HepG2 (cell line): ENCODE measurements around the gene RPL35A. TPM values are rescaled to one million over a fixed set of nuclear protein-coding genes. Genes with fewer than 3 reads are reported as not detected.

Experiments used
- ATF7-NPFF ChIP-seq: sonication (generic); formaldehyde crosslinking; IDR thresholded peaks from 2 replicates; pipeline ENCODE4 v1.8.1; 2023; ENCODE audit warnings: mild to moderate bottlenecking, low read depth, missing genetic modification reagents, moderate library complexity
- CCDC6 ChIP-seq: sonication (generic); formaldehyde crosslinking; IDR thresholded peaks from 2 replicates; pipeline ENCODE4 v1.8.1; 2022; ENCODE audit warnings: mild to moderate bottlenecking, missing genetic modification reagents, moderate library complexity
- ELF1 ChIP-seq: sonication (generic); formaldehyde crosslinking; IDR thresholded peaks from 2 replicates; pipeline ENCODE4 v1.4.0; 2020; ENCODE audit warnings: missing genetic modification reagents
- ELF4 ChIP-seq: sonication (generic); formaldehyde crosslinking; IDR thresholded peaks from 2 replicates; pipeline ENCODE4 v1.5.0; 2020; ENCODE audit warnings: missing genetic modification reagents, mild to moderate bottlenecking, moderate library complexity, borderline replicate concordance
- HIVEP1 ChIP-seq: sonication (generic); formaldehyde crosslinking; IDR thresholded peaks from 2 replicates; pipeline ENCODE4 v1.4.0; 2020; ENCODE audit warnings: mild to moderate bottlenecking, missing genetic modification reagents
- IRF2 ChIP-seq: IDR thresholded peaks from 2 replicates; pipeline ENCODE4 v1.6.1; 2018; ENCODE audit warnings: missing genetic modification reagents, missing compliant biosample characterization
- KAT8 ChIP-seq: IDR thresholded peaks from 2 replicates; pipeline ENCODE4 v1.6.1; 2016; ENCODE audit warnings: missing genetic modification reagents, missing compliant biosample characterization
- RAD21 ChIP-seq: fragments of 450-650 bp; formaldehyde crosslinking; IDR thresholded peaks from 2 replicates; pipeline ENCODE4 v1.5.0; 2020; ENCODE audit warnings: mild to moderate bottlenecking
- ZFAT ChIP-seq: sonication (generic); formaldehyde crosslinking; conservative IDR thresholded peaks from 2 replicates; pipeline ENCODE4 v1.8.1; 2023; ENCODE audit warnings: missing genetic modification reagents, inconsistent platforms
- ZFP36 ChIP-seq: fragments of 150-350 bp; IDR thresholded peaks from 2 replicates; pipeline ENCODE4 v1.6.1; 2018; ENCODE audit warnings: borderline replicate concordance, low read length, low read depth; ENCODE audit not compliant: partially characterized antibody
- ZFP82 ChIP-seq: sonication (generic); formaldehyde crosslinking; IDR thresholded peaks from 2 replicates; pipeline ENCODE4 v1.5.1; 2020; ENCODE audit warnings: mild to moderate bottlenecking, missing genetic modification reagents, borderline replicate concordance
- ZNF335 ChIP-seq: sonication (generic); formaldehyde crosslinking; IDR thresholded peaks from 2 replicates; pipeline ENCODE4 v1.4.0; 2020; ENCODE audit warnings: missing genetic modification reagents
- ZNF614 ChIP-seq: IDR thresholded peaks from 2 replicates; pipeline ENCODE4 v1.6.1; 2018; ENCODE audit warnings: missing biosample characterization, missing genetic modification reagents, inconsistent platforms, borderline replicate concordance
- polyA plus RNA-seq, 8 experiments: library from polyadenylated mRNA; depleted of rRNA in 3 of 8; stranded (reverse) in 7 of 8; unstranded in 1 of 8; fragments of >200 nt; fragmentation: Illumina TruSeq in 4 of 8; extraction: Trizol in 4 of 8; gene quantifications; 2 replicates each; pipeline versions ENCODE4 v1.2.1 to v1.2.3, GENCODE V29; 2011 to 2016; ENCODE audit warnings: low read depth in 4 of 8, missing spikeins in 1 of 8, mixed read lengths in 1 of 8; ENCODE audit not compliant: insufficient read depth in 1 of 8
- total RNA-seq, 5 experiments: library from RNA; depleted of rRNA; stranded (reverse); fragments of >200 nt; fragmentation: Illumina TruSeq; extraction: Trizol; gene quantifications; 2 replicates each; pipeline ENCODE4 v1.2.3, GENCODE V29; 2016; ENCODE audit warnings: low read depth in 1 of 5
- TF ChIP-seq, protein P1 (sequence below), 2 experiments: fragments of 450-650 bp in 1 of 2; sonication (generic) in 1 of 2; formaldehyde crosslinking in 1 of 2; IDR thresholded peaks; 2 replicates each; pipeline versions ENCODE4 v1.6.1 to v1.8.0; 2016 to 2022; ENCODE audit warnings: antibody characterized with exemption in 1 of 2, mild to moderate bottlenecking in 1 of 2, missing genetic modification reagents in 1 of 2
- TF ChIP-seq, protein P2 (sequence below): sonication (generic); formaldehyde crosslinking; IDR thresholded peaks from 2 replicates; pipeline ENCODE4 v1.5.0; 2020; ENCODE audit warnings: missing genetic modification reagents
- TF ChIP-seq, protein P3 (sequence below): sonication (generic); formaldehyde crosslinking; IDR thresholded peaks from 2 replicates; pipeline ENCODE4 v1.9.0; 2021; ENCODE audit warnings: missing genetic modification reagents, borderline replicate concordance

Gene RPL35A
- total and polyA plus RNA-seq, 2 of the 13 experiments (the other 11 are each of a cell fraction or from before 2014, with no cell fraction given), result 1,001 to 1,582 TPM

DNA sequence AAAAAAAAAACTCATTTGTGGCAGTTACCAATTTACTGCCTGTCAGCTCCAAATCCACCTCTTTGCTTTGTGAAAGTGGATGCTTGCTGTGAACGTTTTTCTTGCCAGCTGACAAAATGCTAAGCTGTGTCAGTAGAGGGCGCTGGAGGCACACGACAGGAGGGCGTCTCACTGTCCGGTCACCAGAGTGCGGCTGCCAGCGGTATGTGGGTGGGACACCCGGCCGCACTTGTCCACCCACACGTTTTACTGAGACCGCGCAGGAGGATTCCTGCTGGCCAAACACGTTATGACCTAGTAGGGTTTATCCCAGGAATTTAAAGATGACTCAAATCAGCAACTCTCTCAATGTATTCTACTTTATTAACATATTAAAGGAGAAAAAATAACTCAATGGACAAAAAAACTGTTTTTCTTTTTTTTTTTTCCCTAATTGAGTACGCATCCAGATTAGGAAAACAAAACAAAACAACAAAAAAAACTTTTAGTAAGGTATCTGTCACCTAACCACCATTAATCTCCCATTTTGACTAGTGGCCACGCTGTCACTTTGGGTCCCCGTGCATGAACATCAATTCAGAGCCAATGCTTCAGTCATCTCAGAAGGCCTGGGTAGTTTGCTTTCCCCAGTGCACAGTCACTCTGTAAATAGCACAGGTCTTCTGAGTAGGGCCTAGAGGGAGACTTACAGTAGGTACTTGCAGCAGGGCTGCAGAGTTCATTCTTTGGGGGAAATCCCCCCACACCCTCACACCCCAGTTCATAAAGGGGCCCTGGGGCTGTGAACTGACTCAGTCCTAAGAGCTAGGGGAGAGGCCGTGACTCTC lies 43.8 kb upstream of the RPL35A start (continued):
- TF ChIP-seq ATF7-NPFF (CRISPR knock-in tag), result no peak
- no peak for TF ChIP-seq CCDC6 (CRISPR knock-in tag)
- peak; percentile 91 for TF ChIP-seq RAD21 (CRISPR knock-in tag)
- no peak for TF ChIP-seq HIVEP1 (CRISPR knock-in tag)
- TF ChIP-seq ZFP82, result no peak
- TF ChIP-seq, protein P1, sequence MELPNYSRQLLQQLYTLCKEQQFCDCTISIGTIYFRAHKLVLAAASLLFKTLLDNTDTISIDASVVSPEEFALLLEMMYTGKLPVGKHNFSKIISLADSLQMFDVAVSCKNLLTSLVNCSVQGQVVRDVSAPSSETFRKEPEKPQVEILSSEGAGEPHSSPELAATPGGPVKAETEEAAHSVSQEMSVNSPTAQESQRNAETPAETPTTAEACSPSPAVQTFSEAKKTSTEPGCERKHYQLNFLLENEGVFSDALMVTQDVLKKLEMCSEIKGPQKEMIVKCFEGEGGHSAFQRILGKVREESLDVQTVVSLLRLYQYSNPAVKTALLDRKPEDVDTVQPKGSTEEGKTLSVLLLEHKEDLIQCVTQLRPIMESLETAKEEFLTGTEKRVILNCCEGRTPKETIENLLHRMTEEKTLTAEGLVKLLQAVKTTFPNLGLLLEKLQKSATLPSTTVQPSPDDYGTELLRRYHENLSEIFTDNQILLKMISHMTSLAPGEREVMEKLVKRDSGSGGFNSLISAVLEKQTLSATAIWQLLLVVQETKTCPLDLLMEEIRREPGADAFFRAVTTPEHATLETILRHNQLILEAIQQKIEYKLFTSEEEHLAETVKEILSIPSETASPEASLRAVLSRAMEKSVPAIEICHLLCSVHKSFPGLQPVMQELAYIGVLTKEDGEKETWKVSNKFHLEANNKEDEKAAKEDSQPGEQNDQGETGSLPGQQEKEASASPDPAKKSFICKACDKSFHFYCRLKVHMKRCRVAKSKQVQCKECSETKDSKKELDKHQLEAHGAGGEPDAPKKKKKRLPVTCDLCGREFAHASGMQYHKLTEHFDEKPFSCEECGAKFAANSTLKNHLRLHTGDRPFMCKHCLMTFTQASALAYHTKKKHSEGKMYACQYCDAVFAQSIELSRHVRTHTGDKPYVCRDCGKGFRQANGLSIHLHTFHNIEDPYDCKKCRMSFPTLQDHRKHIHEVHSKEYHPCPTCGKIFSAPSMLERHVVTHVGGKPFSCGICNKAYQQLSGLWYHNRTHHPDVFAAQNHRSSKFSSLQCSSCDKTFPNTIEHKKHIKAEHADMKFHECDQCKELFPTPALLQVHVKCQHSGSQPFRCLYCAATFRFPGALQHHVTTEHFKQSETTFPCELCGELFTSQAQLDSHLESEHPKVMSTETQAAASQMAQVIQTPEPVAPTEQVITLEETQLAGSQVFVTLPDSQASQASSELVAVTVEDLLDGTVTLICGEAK (IDR thresholded peaks at IDR 0.05), result no peak
- TF ChIP-seq, protein P1 (CRISPR knock-in tag; IDR thresholded peaks at IDR 0.05), result no peak
- TF ChIP-seq ELF4 (CRISPR knock-in tag), result no peak
- peak; percentile 74 for TF ChIP-seq ZNF335 (CRISPR knock-in tag)
- TF ChIP-seq, protein P2, sequence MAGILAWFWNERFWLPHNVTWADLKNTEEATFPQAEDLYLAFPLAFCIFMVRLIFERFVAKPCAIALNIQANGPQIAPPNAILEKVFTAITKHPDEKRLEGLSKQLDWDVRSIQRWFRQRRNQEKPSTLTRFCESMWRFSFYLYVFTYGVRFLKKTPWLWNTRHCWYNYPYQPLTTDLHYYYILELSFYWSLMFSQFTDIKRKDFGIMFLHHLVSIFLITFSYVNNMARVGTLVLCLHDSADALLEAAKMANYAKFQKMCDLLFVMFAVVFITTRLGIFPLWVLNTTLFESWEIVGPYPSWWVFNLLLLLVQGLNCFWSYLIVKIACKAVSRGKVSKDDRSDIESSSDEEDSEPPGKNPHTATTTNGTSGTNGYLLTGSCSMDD (CRISPR knock-in tag), result no peak
- TF ChIP-seq, protein P3, sequence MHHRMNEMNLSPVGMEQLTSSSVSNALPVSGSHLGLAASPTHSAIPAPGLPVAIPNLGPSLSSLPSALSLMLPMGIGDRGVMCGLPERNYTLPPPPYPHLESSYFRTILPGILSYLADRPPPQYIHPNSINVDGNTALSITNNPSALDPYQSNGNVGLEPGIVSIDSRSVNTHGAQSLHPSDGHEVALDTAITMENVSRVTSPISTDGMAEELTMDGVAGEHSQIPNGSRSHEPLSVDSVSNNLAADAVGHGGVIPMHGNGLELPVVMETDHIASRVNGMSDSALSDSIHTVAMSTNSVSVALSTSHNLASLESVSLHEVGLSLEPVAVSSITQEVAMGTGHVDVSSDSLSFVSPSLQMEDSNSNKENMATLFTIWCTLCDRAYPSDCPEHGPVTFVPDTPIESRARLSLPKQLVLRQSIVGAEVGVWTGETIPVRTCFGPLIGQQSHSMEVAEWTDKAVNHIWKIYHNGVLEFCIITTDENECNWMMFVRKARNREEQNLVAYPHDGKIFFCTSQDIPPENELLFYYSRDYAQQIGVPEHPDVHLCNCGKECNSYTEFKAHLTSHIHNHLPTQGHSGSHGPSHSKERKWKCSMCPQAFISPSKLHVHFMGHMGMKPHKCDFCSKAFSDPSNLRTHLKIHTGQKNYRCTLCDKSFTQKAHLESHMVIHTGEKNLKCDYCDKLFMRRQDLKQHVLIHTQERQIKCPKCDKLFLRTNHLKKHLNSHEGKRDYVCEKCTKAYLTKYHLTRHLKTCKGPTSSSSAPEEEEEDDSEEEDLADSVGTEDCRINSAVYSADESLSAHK (CRISPR knock-in tag), result no peak
- no peak for TF ChIP-seq ZFAT (CRISPR knock-in tag)
- TF ChIP-seq IRF2, result 0 out of 2 replicates have a peak, but pooled peaks have one; percentile 40
- no peak for TF ChIP-seq ZFP36
- no peak for TF ChIP-seq ELF1
- 0 out of 2 replicates have a peak, but pooled peaks have one; percentile 58 for TF ChIP-seq ZNF614 (CRISPR knock-in tag)
- 0 out of 2 replicates have a peak, but pooled peaks have one; percentile 15 for TF ChIP-seq KAT8 (CRISPR knock-in tag)
